ENCODE data around the gene KCNJ3. TPM values are rescaled to one million over a fixed set of nuclear protein-coding genes. Genes with fewer than 3 reads are reported as not detected.

Gene KCNJ3
- total RNA-seq, 1 experiment from 2014 or later = not detected

DNA sequence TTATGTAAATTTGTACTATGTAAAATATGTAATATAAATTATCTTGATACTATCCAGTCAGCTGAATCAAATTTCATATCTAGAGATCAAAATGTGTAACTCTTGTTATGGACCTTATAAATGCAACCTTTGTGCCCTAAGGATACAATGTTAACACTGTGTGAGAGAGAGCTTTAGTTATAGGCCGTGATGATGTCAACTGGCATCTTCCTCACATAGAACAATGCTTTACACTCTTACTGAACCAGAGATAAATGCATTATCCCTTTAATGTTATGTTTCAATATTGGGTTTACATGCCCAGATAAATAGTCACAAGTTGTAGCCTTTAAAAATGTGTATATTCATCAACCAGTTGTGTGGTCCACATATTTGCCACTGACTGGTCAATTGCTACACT lies 115.1 kb downstream of the KCNJ3 start:
- no peaks in the 10 kb centered on the region for H3K9me2 ChIP-seq (ENCODE audit: insufficient read depth)
- ATAC-seq (no peak), DNase-seq (ENCODE audit: low read depth, low spot score) (no peak)
- RAD21 ChIA-PET (ENCODE audit: low non-redundant PET in 1 of 2, low total read pairs in 2 of 2, uncharacterized antibody in 2 of 2, unreplicated experiment in 2 of 2) = no interaction called here
- BruUV-seq (replicated peaks) = no TSS peak
- no peaks in the 10 kb centered on the region for H3K27me3 ChIP-seq (ENCODE audit: insufficient read depth, low read length)
- no peaks in the 10 kb centered on the region for H3K79me2 ChIP-seq (ENCODE audit: insufficient read depth, low read length)
- no peaks in the 10 kb centered on the region for H3K9me3 ChIP-seq (ENCODE audit: control insufficient read depth in 1 of 2, insufficient read depth in 1 of 2, low read depth in 1 of 2, low read length in 2 of 2)
- no peak for TF ChIP-seq JUND (IDR thresholded peaks at IDR 0.05)
- no peaks in the 10 kb centered on the region for H4K20me1 ChIP-seq (ENCODE audit: insufficient read depth)
- no peak overlapping the region for H3K27ac ChIP-seq (ENCODE audit: low read depth, low read length)
- H3K4me2 ChIP-seq (ENCODE audit: low read length) = no peak overlapping the region
- no peak overlapping the region for H3K9ac ChIP-seq (ENCODE audit: low read length)
- intact Hi-C loops (cut with micrococcal nuclease) = no loop called here
- no peak overlapping the region for H2AFZ ChIP-seq (ENCODE audit: low read depth, low read length, poor library complexity, severe bottlenecking)
- CTCF ChIA-PET = no interaction called here
- POLR2A ChIA-PET = no interaction called here
- no peak overlapping the region for H3K4me3 ChIP-seq (replicated peaks in 1 of 2; ENCODE audit: low read depth in 1 of 2, low read length in 2 of 2)
- no peaks in the 10 kb centered on the region for H3K36me3 ChIP-seq (ENCODE audit: control insufficient read depth in 1 of 2, insufficient read depth in 2 of 2, low read length in 2 of 2)
- H3K4me1 ChIP-seq (ENCODE audit: control insufficient read depth in 1 of 2, insufficient read depth in 2 of 2, low read length in 2 of 2) = no peaks in the 10 kb centered on the region

DNA sequence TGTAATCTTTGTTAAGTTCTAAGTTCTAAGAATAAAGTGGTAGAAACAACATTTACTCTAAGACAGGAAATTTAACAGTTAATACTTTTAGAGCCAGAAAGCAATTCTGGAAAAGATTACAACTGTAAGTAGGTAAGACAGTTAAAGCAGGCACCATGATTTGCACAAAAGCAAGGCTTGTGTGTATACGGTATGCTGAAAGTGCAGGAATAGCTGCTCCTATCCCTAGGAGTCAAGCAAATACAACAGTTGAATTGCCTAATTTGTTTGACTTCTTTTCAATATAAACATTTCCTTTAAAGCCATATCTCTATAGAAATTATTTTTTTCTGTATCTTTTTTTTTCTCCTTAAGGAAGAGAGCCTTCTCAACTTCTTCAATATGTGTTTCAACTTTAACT lies 116.4 kb downstream of the KCNJ3 start:
- no peak for TF ChIP-seq EZH2 (IDR thresholded peaks at IDR 0.05)
- TF ChIP-seq POLR2AphosphoS5 (IDR thresholded peaks at IDR 0.05; ENCODE audit: low read depth, low read length) = no peak
- TF ChIP-seq POLR2A (IDR thresholded peaks at IDR 0.05; ENCODE audit: borderline replicate concordance, extremely low read depth, insufficient read depth, insufficient read length) = no peak
- no peak for TF ChIP-seq RAD21 (IDR thresholded peaks at IDR 0.05; ENCODE audit: low read depth)
- no peaks in the 10 kb centered on the region for H3K27me3 ChIP-seq (ENCODE audit: insufficient read depth, low read length)
- no peak overlapping the region for H2AFZ ChIP-seq (ENCODE audit: low read depth, low read length, poor library complexity, severe bottlenecking)
- no peaks in the 10 kb centered on the region for H4K20me1 ChIP-seq (ENCODE audit: insufficient read depth)
- ATAC-seq (no peak), DNase-seq (ENCODE audit: low read depth, low spot score) (no peak)
- H3K4me2 ChIP-seq (ENCODE audit: low read length) = no peak overlapping the region
- H3K9me2 ChIP-seq (ENCODE audit: insufficient read depth) = no peaks in the 10 kb centered on the region
- ChIA-PET CTCF (no interaction called here), POLR2A (no interaction called here), RAD21 (ENCODE audit: low non-redundant PET in 1 of 2, low total read pairs in 2 of 2, uncharacterized antibody in 2 of 2, unreplicated experiment in 2 of 2) (no interaction called here)
- no peaks in the 10 kb centered on the region for H3K36me3 ChIP-seq (ENCODE audit: control insufficient read depth in 1 of 2, insufficient read depth in 2 of 2, low read length in 2 of 2)
- no peaks in the 10 kb centered on the region for H3K4me1 ChIP-seq (ENCODE audit: control insufficient read depth in 1 of 2, insufficient read depth in 2 of 2, low read length in 2 of 2)
- no peak overlapping the region for H3K4me3 ChIP-seq (replicated peaks in 1 of 2; ENCODE audit: low read depth in 1 of 2, low read length in 2 of 2)
- H3K79me2 ChIP-seq (ENCODE audit: insufficient read depth, low read length) = no peaks in the 10 kb centered on the region
- intact Hi-C loops (cut with micrococcal nuclease) = no loop called here
- BruUV-seq (replicated peaks) = no TSS peak
- no peaks in the 10 kb centered on the region for H3K9me3 ChIP-seq (ENCODE audit: control insufficient read depth in 1 of 2, insufficient read depth in 1 of 2, low read depth in 1 of 2, low read length in 2 of 2)
- H3K27ac ChIP-seq (ENCODE audit: low read depth, low read length) = no peak overlapping the region
- no peak overlapping the region for H3K9ac ChIP-seq (ENCODE audit: low read length)

GRCh38 chr2:154825358-154825757 lies 126.9 kb downstream of the KCNJ3 start:
- no peak for ATAC-seq
- TF ChIP-seq ZNF274 (IDR thresholded peaks at IDR 0.05; ENCODE audit: low read depth, low read length) = no peak
- no peak for TF ChIP-seq EZH2phosphoT487 (IDR thresholded peaks at IDR 0.05; ENCODE audit: borderline replicate concordance)
- Histone ChIP-seq H3K9me2 (ENCODE audit: insufficient read depth) (no peaks in the 10 kb centered on the region), H3K9ac (ENCODE audit: low read length) (no peak overlapping the region), H3K4me1 (ENCODE audit: control insufficient read depth in 1 of 2, insufficient read depth in 2 of 2, low read length in 2 of 2) (no peaks in the 10 kb centered on the region), H3K4me3 (replicated peaks in 1 of 2; ENCODE audit: low read depth in 1 of 2, low read length in 2 of 2) (no peak overlapping the region), H3K4me2 (ENCODE audit: low read length) (no peak overlapping the region), H3K79me2 (ENCODE audit: insufficient read depth, low read length) (no peaks in the 10 kb centered on the region), H2AFZ (ENCODE audit: low read depth, low read length, poor library complexity, severe bottlenecking) (no peak overlapping the region), H3K36me3 (ENCODE audit: control insufficient read depth in 1 of 2, insufficient read depth in 2 of 2, low read length in 2 of 2) (no peaks in the 10 kb centered on the region), H3K9me3 (ENCODE audit: control insufficient read depth in 1 of 2, insufficient read depth in 1 of 2, low read depth in 1 of 2, low read length in 2 of 2) (no peaks in the 10 kb centered on the region), H4K20me1 (ENCODE audit: insufficient read depth) (no peaks in the 10 kb centered on the region), H3K27me3 (ENCODE audit: insufficient read depth, low read length) (no peaks in the 10 kb centered on the region), H3K27ac (ENCODE audit: low read depth, low read length) (no peak overlapping the region)
- intact Hi-C loops (cut with micrococcal nuclease) = no loop called here
- BruUV-seq (replicated peaks) = no TSS peak
- CTCF ChIA-PET = no interaction called here
- POLR2A ChIA-PET = no interaction called here
- RAD21 ChIA-PET (ENCODE audit: low non-redundant PET in 1 of 2, low total read pairs in 2 of 2, uncharacterized antibody in 2 of 2, unreplicated experiment in 2 of 2) = no interaction called here
- no peak for DNase-seq (ENCODE audit: low read depth, low spot score)
